ENCODE data around the gene TMEM80.

TMEM80 gene

GRCh38 chr11:748007-748359 is 52.4 kb downstream of the TMEM80 start:
- DNase-seq, result no peak

- DNase-seq, result no peak
These were observed 54.1 kb downstream of the TMEM80 start for GRCh38 chr11:749731-750130.

Data from stimulated activated naive CD4-positive, alpha-beta T cell (primary cell).